Stimulated activated CD8-positive, alpha-beta memory T cell treated with anti-CD3 and anti-CD28 coated beads, Interleukin-7, amount 100 ng/mL, for 1 hour (primary cell): ENCODE data around the gene VPS13D.
"Not testable (repeated sequence)": the region's sequence is repeated elsewhere in the genome, so short reads cannot be mapped to it uniquely, and the experiment has no call there.

Source experiments
- DNase-seq, 2 donors: peaks; one replicate each; pipeline ENCODE4 v3.0.0-alpha.2; 2020; ENCODE audit warnings: low read depth in 2 of 2

The VPS13D gene

DNA sequence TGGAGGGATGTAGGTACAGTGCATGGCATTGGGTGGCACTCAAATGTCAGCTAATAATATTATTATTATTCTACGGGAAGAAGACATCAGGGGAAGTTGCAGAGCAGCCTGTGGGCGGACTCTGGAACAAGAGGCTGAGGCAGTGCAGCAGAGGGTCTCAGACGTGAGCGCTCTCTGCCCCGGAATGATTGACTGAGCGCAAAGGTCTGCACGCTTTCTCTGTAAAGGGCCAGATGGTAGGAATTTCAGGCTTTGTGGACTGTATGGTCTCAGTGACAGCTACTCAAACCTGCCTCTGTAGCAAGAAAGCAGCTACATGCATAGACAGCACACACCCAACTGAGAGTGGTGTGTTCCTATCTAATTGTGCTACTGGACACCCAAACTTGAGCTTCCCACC lies 29.6 kb upstream of the VPS13D start:
- DNase-seq = no peak

DNA sequence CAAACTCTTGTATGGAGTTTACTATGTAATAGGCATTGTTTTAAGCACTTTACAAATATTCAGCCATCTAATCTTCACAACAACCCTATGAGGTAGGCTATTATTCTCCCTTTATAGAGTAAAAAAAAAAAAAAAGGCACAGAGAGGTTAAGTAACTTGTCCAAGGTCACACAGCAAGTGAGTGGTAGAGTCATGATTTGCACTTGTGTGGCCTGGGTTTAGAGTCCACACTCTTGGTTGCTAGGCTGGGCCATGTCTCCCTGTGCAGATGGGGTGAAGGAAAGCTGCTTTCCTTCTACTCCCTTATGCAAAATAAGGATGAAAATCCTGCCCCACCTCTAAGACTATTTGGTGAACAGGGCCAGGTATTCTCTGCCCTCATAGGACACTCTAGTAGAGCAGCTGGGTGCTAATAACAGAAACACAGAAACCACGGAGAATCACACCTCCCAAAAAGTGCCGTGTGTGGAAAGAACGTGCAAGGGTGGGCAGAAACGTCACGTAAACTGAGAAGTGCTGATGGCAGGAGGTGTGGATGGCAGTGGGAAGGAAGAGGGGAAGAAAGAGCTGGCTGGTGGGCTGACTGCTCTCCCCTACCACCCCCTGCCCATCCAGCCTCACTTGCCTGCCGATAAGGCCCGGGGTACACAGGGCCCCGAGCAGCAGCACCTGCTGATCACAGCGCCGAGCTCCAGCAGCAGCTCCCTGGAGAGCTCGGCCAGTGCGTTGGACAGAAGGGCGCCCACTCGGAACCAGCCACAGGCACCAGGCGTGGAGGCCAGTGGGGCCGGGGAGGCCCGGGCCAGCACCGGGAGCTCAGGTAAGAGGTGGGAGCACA lies 28.3 kb upstream of the VPS13D start:
- no peak for DNase-seq

DNA sequence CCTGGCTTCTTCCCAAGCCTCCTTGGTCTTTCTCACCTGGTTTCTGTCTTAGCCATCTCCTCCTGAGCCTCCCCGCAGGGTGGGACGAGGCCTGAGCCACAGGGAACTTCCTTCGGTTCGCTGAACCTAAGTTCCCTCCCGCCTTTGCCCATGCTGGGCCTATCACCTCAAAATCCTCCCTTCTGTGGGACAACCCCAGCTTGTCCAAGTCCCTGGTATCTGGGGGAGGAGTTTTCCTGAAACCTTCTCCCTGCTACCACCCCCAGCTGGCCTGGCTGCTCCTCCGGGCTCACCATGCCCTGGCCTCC lies 27.7 kb upstream of the VPS13D start:
- DNase-seq = no peak

DNA sequence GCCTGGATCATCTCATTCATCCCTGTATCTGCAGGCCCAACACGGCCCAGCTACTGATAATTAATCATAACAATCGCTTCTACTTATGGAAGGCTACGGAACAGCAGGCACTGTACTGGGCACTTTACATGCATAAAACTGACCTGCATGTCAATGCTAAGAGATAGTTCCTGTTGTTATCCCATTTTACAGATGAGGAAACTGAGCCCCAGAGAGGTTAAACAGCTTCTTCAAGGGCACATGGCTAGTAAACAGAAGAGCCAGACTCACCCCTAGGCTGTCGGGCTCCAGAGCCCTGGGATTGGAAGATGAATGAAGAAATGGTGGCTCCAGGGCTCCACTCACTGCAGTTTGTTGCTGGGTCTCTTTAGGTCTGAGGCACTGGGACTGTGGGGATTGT lies 27.3 kb upstream of the VPS13D start:
- DNase-seq = no peak

DNA sequence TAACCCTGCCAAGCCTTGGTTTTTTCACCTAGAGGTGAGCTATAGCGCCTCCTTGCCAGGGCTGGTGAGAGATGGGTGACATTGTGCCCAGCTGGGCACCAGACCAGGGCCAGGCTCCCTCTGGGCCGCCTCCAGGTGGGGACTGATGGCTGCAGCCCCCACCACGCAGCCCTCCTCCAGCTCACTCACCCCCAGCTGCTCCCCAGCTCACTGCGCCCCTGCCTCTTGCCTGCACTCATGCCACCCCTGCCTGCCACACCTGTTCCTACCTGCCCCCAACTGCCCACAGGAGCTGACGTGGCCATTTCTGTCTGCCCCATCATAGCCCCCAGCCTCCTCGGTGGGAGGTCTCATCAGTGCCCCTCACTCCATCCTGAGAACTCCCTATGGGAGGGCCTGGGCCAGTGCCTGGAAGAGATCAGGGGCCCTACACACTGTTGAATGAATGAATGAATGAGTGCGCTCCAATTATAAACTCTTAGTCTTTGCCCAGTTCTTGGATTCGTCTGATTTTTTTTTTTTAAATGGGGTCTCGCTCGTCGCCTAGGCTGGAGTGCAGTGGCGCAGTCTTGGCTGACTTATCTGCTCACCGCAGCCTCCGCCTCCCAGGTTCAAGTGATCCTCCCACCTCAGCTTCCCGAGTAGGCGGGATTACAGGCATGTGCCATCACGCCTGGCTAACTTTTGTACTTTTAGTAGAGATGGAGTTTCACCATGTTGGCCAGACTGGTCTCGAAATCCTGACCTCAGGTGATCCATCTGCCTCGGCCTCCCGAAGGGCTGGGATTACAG lies 26.4 kb upstream of the VPS13D start:
- no peak for DNase-seq

DNA sequence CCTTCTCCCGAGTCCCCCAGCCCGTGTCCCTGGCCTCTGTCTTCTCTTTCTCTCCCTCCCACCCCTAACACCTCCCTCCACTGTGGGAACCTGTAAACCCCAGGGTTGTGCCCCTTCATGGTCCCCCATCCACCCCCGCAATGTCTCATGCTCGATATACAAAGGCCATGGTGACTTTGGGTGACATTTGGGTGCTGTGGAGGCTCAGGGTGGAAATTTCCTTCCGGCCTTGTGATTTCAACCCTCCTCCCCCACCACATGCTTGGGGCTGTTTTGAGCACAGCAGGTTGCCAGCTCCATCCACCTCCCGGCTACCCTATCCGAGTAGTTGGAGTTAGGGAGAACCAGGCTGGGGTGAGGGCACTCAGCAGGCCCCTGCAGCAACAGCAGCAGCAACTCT lies 25.7 kb upstream of the VPS13D start:
- DNase-seq = peak in 1 of 2 donors; percentile 3

DNA sequence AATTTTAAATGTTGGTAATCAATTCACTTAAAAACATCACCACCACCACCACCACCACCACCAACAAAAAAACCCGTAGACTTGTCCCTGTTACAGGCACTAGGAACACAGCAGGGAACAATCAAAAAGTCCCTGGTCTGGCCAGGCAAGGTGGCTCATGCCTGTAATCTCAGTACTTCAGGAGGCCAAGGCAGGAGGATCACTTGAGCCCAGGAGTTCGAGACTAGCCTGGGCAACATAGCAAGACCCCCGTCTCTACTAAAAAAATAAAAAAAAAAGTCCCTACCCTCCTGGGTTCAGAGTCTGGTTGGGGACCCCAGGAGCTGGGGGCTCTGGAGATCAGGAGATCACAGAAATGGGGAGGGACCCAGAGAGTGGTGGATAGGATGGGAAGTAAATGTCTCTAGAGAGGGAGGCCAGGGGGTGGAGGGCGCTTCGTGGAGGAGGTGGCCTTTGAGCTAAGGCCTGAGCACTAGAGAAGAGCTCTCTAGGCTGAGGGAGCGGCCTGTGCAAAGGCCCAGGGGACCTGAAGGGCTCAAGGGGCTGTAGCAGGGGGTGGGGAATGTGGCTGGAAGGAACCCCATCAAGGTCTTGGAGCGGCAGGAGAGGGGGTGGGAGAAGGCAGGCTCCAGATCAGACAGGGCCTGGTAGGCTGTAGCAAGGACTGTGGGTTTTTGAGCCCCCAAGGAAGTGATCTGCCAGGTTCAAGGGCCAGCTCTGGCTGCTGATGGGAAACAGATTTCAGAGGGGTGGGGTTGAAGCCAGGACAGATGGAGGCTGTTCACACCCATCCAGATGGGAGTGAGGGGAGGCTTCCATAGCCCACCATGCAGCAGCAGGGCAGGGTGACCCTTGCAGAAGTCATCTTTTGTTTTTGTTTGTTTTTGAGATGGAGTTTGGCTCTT lies 24.8 kb upstream of the VPS13D start:
- DNase-seq = no peak

DNA sequence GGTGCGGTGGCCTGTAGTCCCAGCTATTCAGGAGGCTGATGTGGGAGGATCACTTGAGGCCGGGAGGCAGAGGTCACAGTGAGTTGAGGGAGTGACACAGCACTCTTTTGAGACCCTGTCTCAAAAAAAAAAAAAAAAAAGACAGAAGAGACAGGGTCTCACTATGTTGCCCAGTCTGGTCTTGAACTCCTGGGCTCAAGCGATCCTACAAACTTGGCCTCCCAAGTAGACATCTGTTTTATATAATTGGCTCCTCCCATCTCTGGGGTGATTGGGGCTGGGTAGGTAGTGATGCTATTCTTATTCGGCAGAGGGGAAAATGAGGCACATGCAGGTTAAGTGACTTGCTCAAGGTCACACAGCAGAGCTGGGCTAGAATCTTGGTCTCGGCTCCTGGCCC lies 23.6 kb upstream of the VPS13D start:
- DNase-seq = no peak

DNA sequence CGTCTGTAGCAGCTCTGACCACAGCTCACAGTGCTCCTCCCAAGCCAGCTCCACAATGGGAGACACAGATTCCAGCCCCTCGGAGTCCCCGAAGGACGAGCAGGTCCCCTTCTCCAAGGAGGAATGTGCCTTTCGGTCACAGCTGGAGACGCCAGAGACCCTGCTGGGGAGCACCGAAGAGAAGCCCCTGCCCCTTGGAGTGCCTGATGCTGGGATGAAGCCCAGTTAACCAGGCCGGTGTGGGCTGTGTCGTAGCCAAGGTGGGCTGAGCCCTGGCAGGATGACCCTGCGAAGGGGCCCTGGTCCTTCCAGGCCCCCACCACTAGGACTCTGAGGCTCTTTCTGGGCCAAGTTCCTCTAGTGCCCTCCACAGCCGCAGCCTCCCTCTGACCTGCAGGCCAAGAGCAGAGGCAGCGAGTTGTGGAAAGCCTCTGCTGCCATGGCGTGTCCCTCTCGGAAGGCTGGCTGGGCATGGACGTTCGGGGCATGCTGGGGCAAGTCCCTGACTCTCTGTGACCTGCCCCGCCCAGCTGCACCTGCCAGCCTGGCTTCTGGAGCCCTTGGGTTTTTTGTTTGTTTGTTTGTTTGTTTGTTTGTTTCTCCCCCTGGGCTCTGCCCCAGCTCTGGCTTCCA lies 22.9 kb upstream of the VPS13D start:
- DNase-seq = no peak

DNA sequence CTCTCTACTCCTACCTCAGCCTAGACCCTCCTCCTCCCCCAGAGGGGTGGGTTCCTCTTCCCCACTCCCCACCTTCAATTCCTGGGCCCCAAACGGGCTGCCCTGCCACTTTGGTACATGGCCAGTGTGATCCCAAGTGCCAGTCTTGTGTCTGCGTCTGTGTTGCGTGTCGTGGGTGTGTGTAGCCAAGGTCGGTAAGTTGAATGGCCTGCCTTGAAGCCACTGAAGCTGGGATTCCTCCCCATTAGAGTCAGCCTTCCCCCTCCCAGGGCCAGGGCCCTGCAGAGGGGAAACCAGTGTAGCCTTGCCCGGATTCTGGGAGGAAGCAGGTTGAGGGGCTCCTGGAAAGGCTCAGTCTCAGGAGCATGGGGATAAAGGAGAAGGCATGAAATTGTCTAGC lies 21.6 kb upstream of the VPS13D start:
- no peak for DNase-seq

DNA sequence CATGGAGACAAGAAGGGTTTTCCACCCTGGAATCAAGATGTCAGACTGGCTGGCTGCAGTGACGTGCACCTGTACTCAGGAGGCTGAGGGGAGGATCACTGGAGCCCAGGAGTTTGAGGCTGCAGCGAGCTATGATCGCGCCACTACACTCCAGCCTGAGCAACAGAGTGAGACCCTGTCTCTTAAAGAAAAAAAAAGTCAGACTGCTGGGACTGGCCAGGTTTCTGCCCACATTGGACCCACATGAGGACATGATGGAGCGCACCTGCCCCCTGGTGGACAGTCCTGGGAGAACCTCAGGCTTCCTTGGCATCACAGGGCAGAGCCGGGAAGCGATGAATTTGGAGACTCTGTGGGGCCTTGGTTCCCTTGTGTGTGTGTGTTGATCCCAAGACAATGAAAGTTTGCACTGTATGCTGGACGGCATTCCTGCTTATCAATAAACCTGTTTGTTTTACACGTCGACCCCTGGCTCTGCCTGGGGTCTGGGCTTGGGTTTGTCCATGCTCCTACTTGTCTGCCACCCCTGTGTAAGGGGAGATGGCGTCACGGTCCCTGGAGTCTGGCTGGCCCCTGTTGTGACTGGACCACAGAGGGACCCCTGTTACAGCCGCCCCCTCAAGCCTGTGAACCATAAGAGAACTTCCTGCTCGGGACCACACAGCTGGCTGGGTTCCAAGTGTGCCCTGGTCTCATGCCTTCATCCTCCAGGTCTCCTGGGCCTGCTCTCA lies 20.9 kb upstream of the VPS13D start:
- peak; percentile 72 to 86 for DNase-seq

DNA sequence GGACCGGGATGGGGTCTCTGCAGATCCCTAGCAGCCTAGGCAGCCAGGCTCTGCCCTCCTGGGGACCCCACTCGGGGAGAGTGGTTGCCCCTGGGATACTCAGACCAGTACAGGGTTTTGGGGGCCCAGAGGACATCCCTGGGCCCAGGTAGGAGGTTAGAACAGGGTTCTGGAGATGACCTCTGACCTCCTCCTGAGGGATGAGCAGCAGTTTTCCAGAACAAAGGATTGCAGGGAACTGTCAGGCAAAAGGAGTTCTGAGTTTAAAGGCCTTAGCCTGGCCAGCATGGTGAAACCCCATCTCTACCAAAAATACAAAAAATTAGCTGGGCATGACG lies 20.4 kb upstream of the VPS13D start:
- DNase-seq = no peak

DNA sequence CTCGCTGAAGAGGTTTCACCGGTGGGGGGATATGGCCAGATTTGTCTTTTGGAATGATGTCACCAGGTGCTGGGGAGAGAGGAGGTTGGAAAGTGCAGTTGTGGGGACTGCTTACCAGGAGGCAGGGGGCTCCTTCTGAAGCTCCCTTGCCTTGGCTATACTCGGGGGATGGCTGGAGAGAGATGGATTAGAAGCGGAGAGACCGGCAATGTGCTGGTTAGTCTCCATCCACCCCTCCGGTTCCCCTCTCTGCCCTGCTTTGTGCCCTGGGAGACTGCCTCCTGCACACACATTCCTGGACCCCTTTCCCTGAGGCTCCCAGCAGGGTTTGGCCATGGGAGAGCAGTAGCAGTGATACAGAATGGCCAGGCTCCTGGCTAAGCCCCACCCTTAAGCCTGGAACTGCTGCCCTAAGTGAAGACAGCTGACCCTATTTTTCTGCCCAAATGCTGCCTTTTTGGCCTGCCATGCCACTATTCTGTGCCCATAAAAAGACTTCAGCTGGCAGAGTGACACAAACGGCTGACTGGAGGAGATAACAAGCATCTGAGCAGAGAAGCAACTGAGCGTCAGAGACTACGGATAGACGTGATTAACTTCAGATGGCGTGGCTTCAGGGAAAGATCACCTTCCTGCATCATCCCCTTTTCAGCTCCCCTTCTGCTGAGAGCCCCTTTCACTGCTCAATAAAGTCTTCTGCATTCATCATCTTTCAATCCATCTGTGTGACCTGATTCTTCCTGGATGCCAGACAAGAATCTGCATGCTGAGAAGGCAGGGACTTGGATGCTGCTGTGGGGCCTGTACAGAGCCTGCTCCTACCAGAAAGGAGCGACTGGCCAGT lies 14.5 kb upstream of the VPS13D start:
- DNase-seq = no peak

DNA sequence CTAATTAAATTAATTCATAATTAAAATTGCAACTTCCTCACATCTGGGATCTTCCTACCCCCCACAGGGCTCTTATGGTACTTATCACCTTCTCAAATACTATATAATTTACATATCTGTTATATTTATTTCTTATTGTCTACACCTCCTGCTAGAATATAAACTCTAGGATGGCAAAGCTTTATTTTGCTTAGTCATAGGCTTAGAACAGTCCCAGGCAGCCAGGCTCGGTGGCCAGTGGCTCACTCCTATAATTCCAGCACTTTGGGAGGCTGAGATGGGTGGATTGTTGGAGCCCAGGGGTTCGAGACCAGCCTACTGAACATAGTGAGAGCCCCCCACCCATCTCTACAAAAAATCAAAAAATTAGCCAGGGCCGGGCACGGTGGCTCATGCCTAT lies 10.0 kb upstream of the VPS13D start:
- DNase-seq = no peak

DNA sequence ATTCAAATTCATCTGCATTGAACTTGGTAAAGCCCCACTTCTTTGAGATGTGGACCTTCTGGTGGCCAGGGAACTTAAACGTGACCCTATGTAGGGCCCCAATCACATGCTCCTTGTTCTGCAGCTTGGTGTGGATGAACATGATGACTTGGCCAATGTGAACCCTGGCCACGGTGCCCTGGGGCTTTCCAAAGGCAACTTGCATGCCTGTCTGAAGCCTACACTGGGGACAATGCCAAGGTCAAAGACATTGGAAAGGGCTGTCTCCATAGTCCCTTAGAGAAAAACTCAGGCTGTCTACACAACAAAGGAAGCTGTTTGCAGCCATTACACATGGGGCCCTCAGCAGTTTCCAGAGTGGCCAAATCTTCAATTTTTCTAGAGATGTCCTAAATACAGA lies 8.9 kb upstream of the VPS13D start:
- DNase-seq = no peak

DNA sequence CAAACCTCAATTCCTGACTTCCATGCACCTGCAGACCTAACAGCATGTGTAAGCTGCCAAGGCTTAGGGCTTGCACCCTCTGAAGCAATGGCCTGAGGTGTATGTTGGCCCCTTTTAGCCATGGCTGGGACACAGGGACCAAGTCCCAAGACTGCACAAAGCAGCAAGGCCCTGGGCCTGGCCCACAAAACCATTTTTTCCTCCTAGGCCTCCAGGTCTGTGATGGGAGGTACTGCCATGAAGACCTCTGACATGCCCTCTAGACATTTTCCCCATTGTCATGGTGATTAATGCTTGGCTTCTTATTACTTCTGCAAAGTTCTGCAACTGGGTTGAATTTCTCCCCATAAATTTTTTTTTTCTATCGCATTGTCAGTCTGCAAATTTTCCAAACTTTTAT lies 7.1 kb upstream of the VPS13D start:
- not testable (repeated sequence) for DNase-seq

DNA sequence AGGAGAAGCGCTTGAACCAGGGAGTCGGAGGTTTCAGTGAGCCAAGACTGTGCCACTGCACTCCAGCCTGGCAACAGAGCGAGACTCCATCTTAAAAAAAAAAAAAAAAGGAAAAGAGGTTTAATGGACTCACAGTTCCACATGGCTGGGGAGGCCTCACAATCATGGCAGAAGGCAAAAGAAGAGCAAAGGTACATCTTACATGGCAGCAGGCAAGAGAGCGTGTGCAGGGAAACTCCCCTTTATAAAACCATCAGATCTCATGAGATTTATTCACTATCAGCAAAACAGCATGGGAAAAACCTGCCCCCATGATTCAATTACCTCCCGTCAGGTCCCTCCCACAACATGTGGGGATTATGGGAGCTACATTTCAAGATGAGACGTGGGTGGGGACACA lies 5.7 kb upstream of the VPS13D start:
- DNase-seq = not testable (repeated sequence)

DNA sequence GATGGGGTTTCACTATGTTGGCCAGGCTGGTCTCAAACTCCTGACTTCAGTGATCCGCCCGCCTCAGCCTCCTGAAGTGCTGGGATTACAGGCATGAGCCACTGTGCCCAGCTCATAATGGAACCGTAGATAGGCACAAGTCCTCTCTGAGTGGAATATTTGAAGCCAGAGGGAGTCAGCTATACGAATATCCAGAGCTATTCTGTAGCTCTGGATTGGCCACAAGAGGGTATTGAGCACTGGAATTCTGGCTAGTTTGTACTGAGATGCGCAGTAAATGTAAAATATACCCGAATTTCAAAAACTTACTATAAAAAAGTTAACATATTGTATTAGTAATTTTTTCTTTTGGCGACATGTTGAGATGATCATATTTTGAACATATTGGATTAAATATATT lies 851 bp upstream of the VPS13D start:
- DNase-seq = no peak

DNA sequence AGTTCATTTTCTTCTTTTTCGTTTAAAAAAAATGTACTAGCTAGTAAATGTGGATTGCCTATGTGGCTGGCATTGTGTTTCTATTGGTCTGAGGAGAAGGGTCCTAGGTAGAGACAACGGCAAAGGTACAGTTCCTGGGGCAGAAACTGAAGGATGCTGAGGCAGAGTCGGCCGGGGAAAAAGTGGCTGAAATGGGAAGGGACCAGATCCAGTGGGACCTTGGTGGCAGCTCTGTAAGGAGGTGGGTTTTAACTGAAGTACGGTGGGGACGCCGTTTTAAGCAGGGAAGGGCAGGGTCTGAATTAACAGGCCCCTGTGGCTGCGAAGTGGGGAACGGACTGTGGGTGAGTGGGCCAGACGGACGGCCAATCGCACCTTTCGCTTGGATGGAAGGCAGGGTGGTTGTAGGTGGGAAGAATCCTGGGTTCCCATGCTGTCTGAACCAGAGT lies 420 bp upstream of the VPS13D start:
- no peak for DNase-seq

DNA sequence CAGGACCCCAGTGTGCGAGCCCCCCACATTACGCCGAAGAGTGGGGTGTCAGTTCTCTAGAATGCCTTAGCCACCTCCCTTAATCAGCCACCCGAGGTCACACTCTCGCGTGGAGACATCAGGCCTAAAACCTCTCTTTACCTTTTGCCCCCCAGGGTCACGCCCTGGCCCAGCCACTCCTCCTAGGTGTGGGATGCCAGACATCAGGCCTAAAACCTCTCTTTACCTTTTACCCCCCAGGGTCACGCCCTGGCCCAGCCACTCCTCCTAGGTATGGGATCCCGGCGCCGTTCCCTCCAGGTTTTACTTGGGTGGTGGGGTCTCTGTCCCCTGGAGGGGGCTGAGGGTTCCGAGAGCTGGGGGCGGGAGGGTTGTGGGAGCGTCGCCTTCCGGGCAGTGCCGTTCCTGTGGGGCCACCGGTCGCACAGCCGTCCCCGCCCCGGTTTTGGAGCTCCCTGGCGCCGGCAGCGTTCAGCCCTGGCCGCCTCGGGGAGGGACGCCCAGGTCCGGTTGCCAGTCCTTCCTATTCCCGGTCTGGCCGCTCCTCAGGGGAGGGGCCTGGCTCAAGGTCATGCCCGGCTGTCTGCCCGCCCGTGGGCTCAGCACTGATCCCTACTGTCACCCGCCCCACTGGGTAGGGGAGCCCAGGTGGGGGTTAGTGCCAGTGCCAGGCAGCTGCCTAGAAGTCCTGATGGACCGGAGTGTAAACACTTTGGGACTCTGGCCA lies 882 bp downstream of the VPS13D start:
- DNase-seq = no peak
